Large intestine (tissue), 3 donors: ENCODE data around the gene JAG1. TPM values are rescaled to one million over a fixed set of nuclear protein-coding genes. Genes with fewer than 3 reads are reported as not detected.
"Not testable (repeated sequence)": the region's sequence is repeated elsewhere in the genome, so short reads cannot be mapped to it uniquely, and the experiment has no call there.

Experiments used
- DNase-seq, 2 donors: peaks; one replicate each; pipeline versions ENCODE4 v3.0.0 to v3.0.0-alpha.2; 2013
- H3K27ac ChIP-seq: one replicate; pipeline ENCODE4 v1.5.1; 2013; ENCODE audit warnings: low read length
- H3K27me3 ChIP-seq: 2 replicates; pipeline ENCODE4 v1.6.1; 2013; ENCODE audit warnings: low read length; ENCODE audit not compliant: control insufficient read depth, insufficient read depth
- H3K36me3 ChIP-seq: 2 replicates; pipeline ENCODE4 v1.6.1; 2013; ENCODE audit warnings: low read length; ENCODE audit not compliant: control insufficient read depth, insufficient read depth
- H3K4me1 ChIP-seq: one replicate; pipeline ENCODE4 v1.6.1; 2013; ENCODE audit warnings: low read length; ENCODE audit not compliant: control insufficient read depth, insufficient read depth
- H3K4me3 ChIP-seq: one replicate; pipeline ENCODE4 v1.5.1; 2013; ENCODE audit warnings: low read length
- H3K9me3 ChIP-seq: one replicate; pipeline ENCODE4 v1.6.1; 2013; ENCODE audit warnings: mild to moderate bottlenecking, low read depth, low read length, moderate library complexity; ENCODE audit not compliant: control insufficient read depth
- WGBS: methylation state at CpG from one replicate; pipeline ENCODE4 v1.1.5; 2013; ENCODE audit warnings: low lambda C conversion rate; ENCODE audit not compliant: insufficient coverage; 5-methylcytosine and 5-hydroxymethylcytosine counted together
- polyA plus RNA-seq: library from polyadenylated mRNA; unstranded; fragments of 120-200 nt; gene quantifications from one replicate; pipeline ENCODE4 v1.2.1, GENCODE V29; 2013

JAG1 gene
- polyA plus RNA-seq, 1 donor: 72.0 TPM

GRCh38 chr20:10613426-10613825 lies 60.4 kb downstream of the JAG1 start:
- WGBS: no CpG with 5 or more reads among the region's 5 CpGs
- DNase-seq, H3K27me3 ChIP-seq, H3K36me3 ChIP-seq, H3K9me3 ChIP-seq, H3K27ac ChIP-seq, H3K4me1 ChIP-seq, H3K4me3 ChIP-seq: not testable (repeated sequence)

DNA sequence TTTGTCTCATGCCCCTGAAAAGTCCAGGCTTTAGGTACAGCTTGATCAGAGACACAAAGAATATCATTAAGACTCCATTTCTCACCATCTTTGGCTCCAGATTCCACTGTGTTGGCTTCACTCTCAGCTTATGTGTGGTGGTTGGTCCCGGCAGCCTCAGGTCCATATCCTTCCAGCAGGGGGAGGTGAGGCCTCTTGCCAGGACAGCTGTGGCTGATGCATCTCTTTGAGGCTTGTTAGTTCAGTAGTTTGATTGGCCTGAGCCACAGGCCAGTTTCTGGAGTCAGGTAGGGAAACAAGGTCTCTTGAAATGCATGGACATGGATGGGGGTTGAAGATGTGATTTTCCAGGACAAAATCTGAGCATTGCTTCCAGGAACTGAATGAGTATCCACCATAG lies 62.4 kb downstream of the JAG1 start:
- Histone ChIP-seq H3K4me3 (no peak overlapping the region), H3K4me1 (no peaks in the 10 kb centered on the region), H3K9me3 (no peaks in the 10 kb centered on the region), H3K27me3 (no peaks in the 10 kb centered on the region), H3K36me3 (peaks cover 7% of the 10 kb centered on the region), H3K27ac (no peak overlapping the region)
- DNase-seq: no peak
- WGBS: no CpG with 5 or more reads among the region's 1 CpG

GRCh38 chr20:10610251-10610650 lies 63.5 kb downstream of the JAG1 start:
- Histone ChIP-seq H3K4me1 (no peaks in the 10 kb centered on the region), H3K36me3 (peaks cover 7% of the 10 kb centered on the region), H3K27ac (no peak overlapping the region), H3K9me3 (no peaks in the 10 kb centered on the region), H3K4me3 (no peak overlapping the region), H3K27me3 (no peaks in the 10 kb centered on the region)
- no peak for DNase-seq
- WGBS: no CpG with 5 or more reads among the region's 5 CpGs

GRCh38 chr20:10609770-10610169 lies 64.0 kb downstream of the JAG1 start:
- H3K4me3 ChIP-seq: no peak overlapping the region
- H3K27ac ChIP-seq: no peak overlapping the region
- H3K36me3 ChIP-seq: peaks cover 7% of the 10 kb centered on the region
- H3K4me1 ChIP-seq: no peaks in the 10 kb centered on the region
- no peaks in the 10 kb centered on the region for H3K27me3 ChIP-seq
- H3K9me3 ChIP-seq: no peaks in the 10 kb centered on the region
- no peak for DNase-seq

GRCh38 chr20:10609276-10609675 lies 64.5 kb downstream of the JAG1 start:
- 100% methylated on average over 1 of the region's 2 CpGs for WGBS
- no peak overlapping the region for H3K27ac ChIP-seq

GRCh38 chr20:10605547-10606195 lies 68.1 kb downstream of the JAG1 start:
- Histone ChIP-seq H3K27ac (no peak overlapping the region), H3K4me3 (no peak overlapping the region)
- 100% methylated on average over 1 of the region's 3 CpGs for WGBS

More at GRCh38 chr20:10609276-10609675, 64.5 kb downstream of the JAG1 start:
- no peak for DNase-seq
- no peaks in the 10 kb centered on the region for H3K4me1 ChIP-seq
- peaks cover 7% of the 10 kb centered on the region for H3K36me3 ChIP-seq
- H3K9me3 ChIP-seq: no peaks in the 10 kb centered on the region
- H3K27me3 ChIP-seq: no peaks in the 10 kb centered on the region
- no peak overlapping the region for H3K4me3 ChIP-seq

GRCh38 chr20:10604865-10605440 lies 68.8 kb downstream of the JAG1 start:
- Histone ChIP-seq H3K9me3 (no peaks in the 10 kb centered on the region), H3K4me1 (no peaks in the 10 kb centered on the region), H3K27ac (no peak overlapping the region), H3K4me3 (no peak overlapping the region), H3K27me3 (no peaks in the 10 kb centered on the region), H3K36me3 (peaks cover 8% of the 10 kb centered on the region)
- 100% methylated on average over 1 of the region's 2 CpGs for WGBS
- no peak for DNase-seq

More at GRCh38 chr20:10605547-10606195, 68.1 kb downstream of the JAG1 start:
- Histone ChIP-seq H3K9me3 (no peaks in the 10 kb centered on the region), H3K36me3 (peaks cover 8% of the 10 kb centered on the region), H3K4me1 (no peaks in the 10 kb centered on the region), H3K27me3 (no peaks in the 10 kb centered on the region)
- no peak for DNase-seq

- no peaks in the 10 kb centered on the region for H3K9me3 ChIP-seq
- no peak overlapping the region for H3K27ac ChIP-seq
- H3K27me3 ChIP-seq: no peaks in the 10 kb centered on the region
- no CpG with 5 or more reads among the region's 8 CpGs for WGBS
- no peaks in the 10 kb centered on the region for H3K4me1 ChIP-seq
- no peak for DNase-seq
- no peak overlapping the region for H3K4me3 ChIP-seq
- peaks cover 7% of the 10 kb centered on the region for H3K36me3 ChIP-seq
Observed at GRCh38 chr20:10603971-10604864, 69.6 kb downstream of the JAG1 start.

DNA sequence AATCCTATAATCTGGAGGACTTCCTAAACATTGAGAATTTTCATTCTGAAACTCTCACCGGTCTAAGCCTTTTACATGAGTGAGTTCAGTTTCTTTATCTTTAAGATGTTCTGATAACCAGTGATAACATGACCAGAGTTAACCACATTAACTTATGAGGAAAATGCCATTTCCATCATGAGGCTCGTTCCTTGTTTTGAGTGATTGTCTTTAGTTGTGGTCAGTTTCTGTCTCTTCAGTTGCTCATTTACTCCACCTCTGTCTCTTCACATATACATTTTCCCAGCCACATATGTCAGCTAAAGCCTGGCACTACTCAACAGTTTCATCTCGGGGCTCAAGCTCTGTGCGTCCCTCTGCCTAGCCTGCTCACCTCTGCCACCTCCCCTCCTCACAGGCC lies 70.4 kb downstream of the JAG1 start:
- H3K27ac ChIP-seq: no peak overlapping the region
- peaks cover 4% of the 10 kb centered on the region for H3K36me3 ChIP-seq
- no peak for DNase-seq
- H3K9me3 ChIP-seq: no peaks in the 10 kb centered on the region
- no peak overlapping the region for H3K4me3 ChIP-seq
- WGBS: 90% methylated on average over 2 of the region's 4 CpGs
- H3K27me3 ChIP-seq: no peaks in the 10 kb centered on the region
- no peaks in the 10 kb centered on the region for H3K4me1 ChIP-seq

GRCh38 chr20:10602221-10602871 lies 71.5 kb downstream of the JAG1 start:
- DNase-seq: no peak
- no peak overlapping the region for H3K27ac ChIP-seq
- WGBS: 78% methylated on average over 3 of the region's 4 CpGs
- no peaks in the 10 kb centered on the region for H3K4me1 ChIP-seq
- no peak overlapping the region for H3K4me3 ChIP-seq
- H3K36me3 ChIP-seq: peaks cover 4% of the 10 kb centered on the region
- no peaks in the 10 kb centered on the region for H3K9me3 ChIP-seq
- H3K27me3 ChIP-seq: no peaks in the 10 kb centered on the region
